HG02840 (cell line): Measurements from ENCODE around the gene ANKMY1.

Experiments used
- ATAC-seq: cut with Tn5 transposase; IDR thresholded peaks from one replicate; pipeline ENCODE4 v1.9.1; 2021; ENCODE audit warnings: mild to moderate bottlenecking, moderate library complexity, moderate number of reproducible peaks; ENCODE audit not compliant: unreplicated experiment, low FRiP score

Gene ANKMY1

GRCh38 chr2:240582781-240583180 lies 25.0 kb upstream of the ANKMY1 start:
- ATAC-seq, result no peak

- no peak for ATAC-seq
Measured at GRCh38 chr2:240581811-240582210, 24.0 kb upstream of the ANKMY1 start.

- no peak for ATAC-seq
Measured at GRCh38 chr2:240579771-240580614, 22.2 kb upstream of the ANKMY1 start.

- no peak for ATAC-seq
Measured at GRCh38 chr2:240579071-240579762, 21.4 kb upstream of the ANKMY1 start.

- no peak for ATAC-seq
Measured at GRCh38 chr2:240578488-240578887, 20.7 kb upstream of the ANKMY1 start.

GRCh38 chr2:240578110-240578450 lies 20.3 kb upstream of the ANKMY1 start:
- no peak for ATAC-seq

DNA sequence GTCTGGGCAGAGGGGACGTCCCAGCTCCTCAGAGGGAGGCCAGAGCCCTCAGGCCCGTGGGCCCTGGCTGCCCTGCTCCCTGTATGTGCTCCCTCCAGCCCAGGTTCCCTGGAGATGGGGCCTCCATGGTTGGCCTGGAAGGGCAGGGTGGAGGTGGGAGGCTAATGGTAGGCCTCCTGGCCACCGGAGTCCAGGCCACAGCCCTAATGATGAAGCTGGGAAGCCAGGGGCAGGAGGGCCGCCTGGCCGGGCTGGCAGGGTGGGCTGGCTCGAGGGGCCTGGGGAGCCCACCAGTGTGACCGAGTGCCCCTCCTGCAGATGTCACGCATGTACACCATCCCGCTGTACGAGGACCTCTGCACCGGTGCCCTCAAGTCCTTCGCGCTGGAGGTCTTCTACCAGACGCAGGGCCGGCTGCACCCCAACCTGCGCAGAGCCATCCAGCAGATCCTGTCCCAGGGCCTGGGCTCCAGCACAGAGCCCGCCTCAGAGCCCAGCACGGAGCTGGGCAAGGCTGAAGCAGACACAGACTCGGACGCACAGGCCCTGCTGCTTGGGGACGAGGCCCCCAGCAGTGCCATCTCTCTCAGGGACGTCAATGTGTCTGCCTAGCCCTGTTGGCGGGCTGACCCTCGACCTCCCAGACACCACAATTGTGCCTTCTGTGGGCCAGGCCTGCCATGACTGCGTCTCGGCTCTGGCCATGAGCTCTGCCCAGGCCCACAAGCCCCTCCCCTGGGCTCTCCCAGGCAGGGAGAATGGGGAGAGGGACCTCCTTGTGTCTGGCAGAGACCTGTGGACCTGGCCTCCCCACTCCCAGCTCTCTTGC lies 19.7 kb upstream of the ANKMY1 start:
- no peak for ATAC-seq

DNA sequence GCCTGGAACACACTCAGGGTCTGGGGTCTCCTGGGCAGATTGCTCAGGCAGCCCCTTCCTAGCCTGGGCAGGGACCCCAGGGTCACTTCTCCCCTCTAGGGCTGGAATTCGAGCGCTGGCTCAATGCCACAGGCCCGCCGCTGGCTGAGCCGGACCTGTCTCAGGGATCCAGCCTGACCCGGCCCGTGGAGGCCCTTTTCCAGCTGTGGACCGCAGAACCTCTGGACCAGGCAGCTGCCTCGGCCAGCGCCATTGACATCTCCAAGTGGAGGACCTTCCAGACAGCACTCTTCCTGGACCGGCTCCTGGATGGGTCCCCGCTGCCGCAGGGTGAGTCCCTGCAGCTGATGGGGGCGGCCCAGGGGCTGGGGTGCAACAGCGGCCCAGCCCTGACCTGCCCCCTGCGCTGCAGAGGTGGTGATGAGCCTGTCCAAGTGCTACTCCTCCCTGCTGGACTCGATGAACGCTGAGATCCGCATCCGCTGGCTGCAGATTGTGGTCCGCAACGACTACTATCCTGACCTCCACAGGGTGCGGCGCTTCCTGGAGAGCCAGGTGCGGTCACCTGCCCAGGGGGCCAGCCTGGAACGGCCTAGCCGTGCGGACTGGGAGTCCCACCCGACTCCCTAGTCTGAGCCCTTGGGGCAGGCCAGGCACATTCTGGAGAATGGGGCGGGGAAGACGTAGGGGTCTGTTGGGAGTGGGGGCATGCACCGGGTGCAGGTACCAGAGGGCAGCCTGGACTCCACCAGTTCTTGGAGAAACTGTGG lies 18.8 kb upstream of the ANKMY1 start:
- no peak for ATAC-seq

DNA sequence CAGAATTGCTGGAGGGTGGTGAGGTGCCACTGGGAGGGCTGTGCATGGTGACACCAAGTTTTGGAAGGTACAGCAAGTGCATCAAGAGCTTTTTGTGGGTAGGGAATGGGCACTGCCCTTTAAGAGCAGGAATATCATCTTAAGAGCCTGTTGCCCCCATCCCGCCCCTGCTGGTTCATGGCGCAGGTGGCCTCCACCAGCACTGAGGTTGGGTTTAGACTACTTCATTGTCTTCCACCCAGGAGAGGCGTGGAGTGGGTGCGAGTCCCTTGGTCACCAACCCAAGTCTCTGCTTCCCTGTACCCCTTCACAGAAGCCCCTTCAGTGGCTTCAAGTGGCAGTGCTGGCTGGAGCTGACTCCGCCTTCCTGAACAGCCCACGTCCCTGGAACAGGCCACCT lies 18.2 kb upstream of the ANKMY1 start:
- ATAC-seq, result no peak

GRCh38 chr2:240575101-240575965 lies 17.5 kb upstream of the ANKMY1 start:
- ATAC-seq, result no peak

- no peak for ATAC-seq
Measured at GRCh38 chr2:240574386-240575100, 16.8 kb upstream of the ANKMY1 start.

DNA sequence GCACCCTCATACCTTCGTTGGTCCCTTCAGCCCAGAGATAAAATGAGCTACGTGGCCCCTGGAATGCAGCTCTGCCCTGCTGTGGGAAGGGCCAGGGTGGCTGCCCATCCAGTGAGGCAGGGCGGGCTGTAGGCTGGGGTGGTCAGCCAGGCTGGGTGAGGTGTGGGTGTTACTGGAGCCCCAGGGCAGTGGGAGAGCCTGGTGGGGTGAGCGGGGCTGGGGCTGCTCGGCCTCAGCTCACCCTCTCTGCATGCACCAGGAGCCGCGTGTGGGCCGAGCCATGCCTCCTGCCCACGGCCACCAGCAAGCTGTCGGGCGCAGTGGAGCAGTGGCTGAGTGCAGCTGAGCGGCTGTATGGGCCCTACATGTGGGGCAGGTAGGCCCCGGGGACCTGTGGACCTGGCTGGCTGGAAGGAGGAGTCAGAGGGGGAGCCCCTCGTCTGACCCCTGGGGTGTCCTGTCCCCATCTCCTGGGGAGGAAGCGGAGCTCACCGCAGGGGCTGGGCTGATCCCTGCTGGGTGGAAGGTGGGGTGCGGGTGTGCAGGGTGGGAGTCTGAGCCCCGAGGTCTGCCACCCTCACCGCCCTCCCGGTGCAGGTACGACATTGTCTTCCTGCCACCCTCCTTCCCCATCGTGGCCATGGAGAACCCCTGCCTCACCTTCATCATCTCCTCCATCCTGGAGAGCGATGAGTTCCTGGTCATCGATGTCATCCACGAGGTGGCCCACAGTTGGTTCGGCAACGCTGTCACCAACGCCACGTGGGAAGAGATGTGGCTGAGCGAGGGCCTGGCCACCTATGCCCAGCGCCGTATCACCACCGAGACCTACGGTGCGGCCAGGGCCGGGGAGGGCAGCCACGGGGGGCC lies 16.0 kb upstream of the ANKMY1 start:
- ATAC-seq, result no peak

- ATAC-seq, result no peak
Measured at GRCh38 chr2:240573071-240573515, 15.3 kb upstream of the ANKMY1 start.

GRCh38 chr2:240572141-240573031 lies 14.6 kb upstream of the ANKMY1 start:
- no peak for ATAC-seq

GRCh38 chr2:240571314-240571973 lies 13.7 kb upstream of the ANKMY1 start:
- no peak for ATAC-seq

DNA sequence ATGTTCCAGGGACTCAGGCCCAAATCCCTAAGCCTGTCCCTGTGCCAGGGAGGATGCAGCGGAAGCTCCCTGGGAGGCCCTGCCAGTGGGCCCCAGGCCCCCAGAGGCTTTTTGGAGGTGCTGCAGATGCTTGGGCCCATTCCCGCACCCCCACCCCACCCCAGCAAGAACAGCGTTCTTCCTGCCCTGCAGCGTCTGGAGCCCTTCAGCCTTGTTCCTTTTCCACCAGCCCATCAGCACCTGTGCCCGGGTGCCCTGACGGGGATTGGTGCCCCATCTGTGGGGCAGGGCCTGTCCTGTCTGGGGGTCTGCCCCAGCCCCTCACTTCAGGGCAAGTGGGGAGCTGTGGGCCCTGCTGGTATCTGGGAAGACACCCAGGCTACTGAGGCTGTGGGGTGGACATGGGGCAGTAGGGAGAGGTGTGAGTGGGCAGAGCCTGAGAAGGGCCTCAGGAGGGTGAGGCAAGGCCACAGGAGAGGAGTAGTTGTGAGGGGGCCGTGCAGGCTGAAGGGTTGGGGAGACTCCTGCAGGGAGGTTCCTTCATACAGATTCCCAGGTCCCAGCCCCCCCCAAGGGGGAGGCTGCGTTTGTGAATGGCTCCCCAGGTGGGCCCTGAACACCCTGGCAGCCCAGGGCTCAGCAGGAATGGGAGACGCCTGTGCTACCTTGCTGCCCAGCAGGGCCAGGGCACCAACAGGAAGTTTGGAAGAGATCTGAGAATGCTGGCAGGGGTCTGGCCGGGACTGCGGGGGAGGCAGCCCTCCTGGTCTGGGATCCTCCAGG lies 12.9 kb upstream of the ANKMY1 start:
- ATAC-seq, result no peak
